GM23338 (cell line): Measurements from ENCODE around the gene SHISAL2B.
"Not testable (repeated sequence)": the region's sequence is repeated elsewhere in the genome, so short reads cannot be mapped to it uniquely, and the experiment has no call there.

Experiments
- CREB1 ChIP-seq: fragments of 250-450 bp; sonication (Bioruptor Pico); IDR thresholded peaks from 2 replicates; pipeline ENCODE4 v1.5.0; 2020; ENCODE audit warnings: low read depth, mild to moderate bottlenecking, moderate library complexity
- ETS1 ChIP-seq: IDR thresholded peaks from 2 replicates; pipeline ENCODE4 v1.6.1; 2016; ENCODE audit warnings: antibody characterized with exemption
- EZH2 ChIP-seq: fragments of 200-600 bp; sonication (generic); IDR thresholded peaks from one replicate; pipeline ENCODE4 v1.8.0; 2017; ENCODE audit warnings: antibody characterized with exemption, mild to moderate bottlenecking, low read depth; ENCODE audit not compliant: unreplicated experiment
- EZH2phosphoT487 ChIP-seq: fragments of 200-600 bp; sonication (generic); IDR thresholded peaks from one replicate; pipeline ENCODE4 v1.8.1; 2018; ENCODE audit warnings: antibody characterized with exemption; ENCODE audit not compliant: unreplicated experiment
- JUNB ChIP-seq: IDR thresholded peaks from one replicate; pipeline ENCODE4 v1.6.1; 2016; ENCODE audit warnings: antibody characterized with exemption; ENCODE audit not compliant: unreplicated experiment
- POLR2AphosphoS5 ChIP-seq: IDR thresholded peaks from 2 replicates; pipeline ENCODE4 v1.6.1; 2016; ENCODE audit warnings: antibody characterized with exemption, low read depth
- REST ChIP-seq: IDR thresholded peaks from one replicate; pipeline ENCODE4 v1.6.1; 2018; ENCODE audit warnings: antibody characterized with exemption; ENCODE audit not compliant: unreplicated experiment
- STAT1 ChIP-seq: IDR thresholded peaks from one replicate; pipeline ENCODE4 v1.6.1; 2016; ENCODE audit warnings: antibody characterized with exemption; ENCODE audit not compliant: unreplicated experiment
- TF ChIP-seq, protein P1 (sequence below), 2 experiments: fragments of 200-600 bp in 1 of 2; sonication (generic) in 1 of 2; conservative IDR thresholded peaks; 2 replicates each; pipeline versions ENCODE4 v1.5.1 to v1.6.1; 2016 to 2017; ENCODE audit warnings: antibody characterized with exemption in 2 of 2, low read depth in 2 of 2, mild to moderate bottlenecking in 2 of 2, moderate library complexity in 1 of 2

GRCh38 chr5:64696414-64696813 lies 6.1 kb downstream of the SHISAL2B start:
- TF ChIP-seq, protein P1, sequence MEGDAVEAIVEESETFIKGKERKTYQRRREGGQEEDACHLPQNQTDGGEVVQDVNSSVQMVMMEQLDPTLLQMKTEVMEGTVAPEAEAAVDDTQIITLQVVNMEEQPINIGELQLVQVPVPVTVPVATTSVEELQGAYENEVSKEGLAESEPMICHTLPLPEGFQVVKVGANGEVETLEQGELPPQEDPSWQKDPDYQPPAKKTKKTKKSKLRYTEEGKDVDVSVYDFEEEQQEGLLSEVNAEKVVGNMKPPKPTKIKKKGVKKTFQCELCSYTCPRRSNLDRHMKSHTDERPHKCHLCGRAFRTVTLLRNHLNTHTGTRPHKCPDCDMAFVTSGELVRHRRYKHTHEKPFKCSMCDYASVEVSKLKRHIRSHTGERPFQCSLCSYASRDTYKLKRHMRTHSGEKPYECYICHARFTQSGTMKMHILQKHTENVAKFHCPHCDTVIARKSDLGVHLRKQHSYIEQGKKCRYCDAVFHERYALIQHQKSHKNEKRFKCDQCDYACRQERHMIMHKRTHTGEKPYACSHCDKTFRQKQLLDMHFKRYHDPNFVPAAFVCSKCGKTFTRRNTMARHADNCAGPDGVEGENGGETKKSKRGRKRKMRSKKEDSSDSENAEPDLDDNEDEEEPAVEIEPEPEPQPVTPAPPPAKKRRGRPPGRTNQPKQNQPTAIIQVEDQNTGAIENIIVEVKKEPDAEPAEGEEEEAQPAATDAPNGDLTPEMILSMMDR (conservative IDR thresholded peaks at IDR 0.05; ENCODE audit: low read depth in 2 of 2), result not testable (repeated sequence)
- not testable (repeated sequence) for TF ChIP-seq EZH2; EZH2phosphoT487; STAT1; JUNB; POLR2AphosphoS5; REST; CREB1 (CRISPR knock-in tag); ETS1
